ENCODE data around the gene CLGN.

GRCh38 chr4:140400111-140400510, 27.3 kb downstream of the CLGN start:
- no peak for TF ChIP-seq POLR2A (IDR thresholded peaks at IDR 0.05)
- TF ChIP-seq CTCF (IDR thresholded peaks at IDR 0.05): no peak

Measured in adrenal gland (tissue), 5 donors.